GM12878 (cell line): ENCODE results near the gene EXOC7. TPM values are rescaled to one million over a fixed set of nuclear protein-coding genes. Genes with fewer than 3 reads are reported as not detected.

Experiments used
- ATAC-seq: fragments of 200-7000 bp; cut with Tn5 transposase; 3 replicates; pipeline ENCODE4 v1.9.1; 2020; ENCODE audit warnings: mild to moderate bottlenecking, moderate library complexity
- BruUV-seq: library from RNA; stranded (reverse); fragments of 400-500 nt; replicated peaks from 2 replicates; lab custom pipeline; 2021; lab: Mats Ljungman, UMichigan
- CTCF ChIA-PET: fragments of 300-600 bp; sonication (Branson Sonifier 250); formaldehyde crosslinking; extraction: SDS; loops from one replicate; lab custom pipeline; 2021; ENCODE audit warnings: inconsistent platforms; lab: Yijun Ruan, JAX
- POLR2A ChIA-PET: fragments of 350-600 bp; formaldehyde crosslinking; extraction: SDS; loops from one replicate; lab custom pipeline; 2021; ENCODE audit warnings: inconsistent platforms; lab: Charles Lee
- RAD21 ChIA-PET: fragments of 300-600 bp; sonication (Branson Sonifier 250); formaldehyde crosslinking; loops from one replicate; lab custom pipeline; 2023; ENCODE audit warnings: antibody characterized with exemption; ENCODE audit not compliant: unreplicated experiment; lab: Charles Lee
- SMC1A ChIA-PET: fragments of 300-600 bp; sonication (Branson Sonifier 250); formaldehyde crosslinking; loops from one replicate; lab custom pipeline; 2023; ENCODE audit not compliant: unreplicated experiment, uncharacterized antibody; lab: Charles Lee
- DNase-seq: peaks from one replicate; pipeline ENCODE4 v3.0.0-alpha.2; 2011; ENCODE audit warnings: low read depth, low spot score
- FAIRE-seq: peaks from 3 replicates; lab custom pipeline; 2011; peaks lifted over from hg19 to GRCh38; lab: Jason Lieb, UNC
- H2AFZ ChIP-seq: 2 replicates; pipeline ENCODE4 v1.6.0; 2011; ENCODE audit warnings: low read depth, low read length, control low read depth; ENCODE audit not compliant: control insufficient read depth
- H3K27ac ChIP-seq: 2 replicates; pipeline ENCODE4 v1.5.1; 2011; ENCODE audit warnings: control low read depth; ENCODE audit not compliant: control insufficient read depth, insufficient read depth
- H3K27me3 ChIP-seq, 2 experiments: replicated peaks in 1 of 2; 2 replicates each; pipeline versions ENCODE4 v1.6.0 to v1.6.1; 2011; ENCODE audit warnings: low read length in 1 of 2; ENCODE audit not compliant: control insufficient read depth in 2 of 2, insufficient read depth in 2 of 2
- H3K36me3 ChIP-seq, 2 experiments: 2 replicates each; pipeline ENCODE4 v1.5.1; 2011; ENCODE audit warnings: low read length in 1 of 2; ENCODE audit not compliant: control insufficient read depth in 2 of 2, insufficient read depth in 2 of 2
- H3K4me1 ChIP-seq: 2 replicates; pipeline ENCODE4 v1.6.1; 2011; ENCODE audit warnings: mild to moderate bottlenecking, low read length, moderate library complexity, mixed read lengths; ENCODE audit not compliant: control insufficient read depth, insufficient read depth
- H3K4me2 ChIP-seq: 2 replicates; pipeline ENCODE4 v1.6.0; 2011; ENCODE audit warnings: control low read depth; ENCODE audit not compliant: control insufficient read depth, insufficient read depth
- H3K4me3 ChIP-seq: fragments of 200-600 bp; sonication (generic); 2 replicates; pipeline ENCODE4 v1.5.1; 2016
- H3K79me2 ChIP-seq: 2 replicates; pipeline ENCODE4 v1.6.0; 2011; ENCODE audit warnings: low read length; ENCODE audit not compliant: control insufficient read depth, insufficient read depth
- H3K9ac ChIP-seq: 2 replicates; pipeline ENCODE4 v1.8.0; 2011; ENCODE audit warnings: low read length, control low read depth, mixed read lengths; ENCODE audit not compliant: control insufficient read depth, insufficient read depth
- H3K9me3 ChIP-seq: replicated peaks from 3 replicates; pipeline ENCODE4 v1.5.1; 2011; ENCODE audit warnings: mild to moderate bottlenecking, low read length; ENCODE audit not compliant: control insufficient read depth, insufficient read depth
- H4K20me1 ChIP-seq: 2 replicates; pipeline ENCODE4 v1.6.0; 2011; ENCODE audit not compliant: control insufficient read depth, insufficient read depth
- RAD21 ChIP-seq: IDR thresholded peaks from 2 replicates; pipeline ENCODE4 v1.6.1; 2011; ENCODE audit warnings: mild to moderate bottlenecking, low read depth, low read length, moderate library complexity; ENCODE audit not compliant: insufficient read depth
- SMC3 ChIP-seq: IDR thresholded peaks from 2 replicates; pipeline ENCODE4 v1.6.1; 2011; ENCODE audit warnings: low read length, improper control_type of control experiment, borderline replicate concordance
- WGBS: methylation state at CpG from one replicate; pipeline ENCODE4 v1.1.6; 2016; ENCODE audit warnings: low lambda C conversion rate; ENCODE audit not compliant: insufficient replicate concordance, insufficient coverage; ENCODE audit errors: missing lambda C conversion rate; 5-methylcytosine and 5-hydroxymethylcytosine counted together
- in situ Hi-C: fragments of 300-500 bp; cut with MboI; formaldehyde crosslinking; loops from 9 replicates; pipeline ENCODE4 v1.14.3; 2018; ENCODE audit warnings: mixed read lengths
- intact Hi-C: fragments of 100-400 bp; cut with micrococcal nuclease; formaldehyde crosslinking; loops from one replicate; pipeline ENCODE4 v1.14.2; 2022; ENCODE audit not compliant: unreplicated experiment
- polyA plus RNA-seq, 11 experiments: library from polyadenylated mRNA; depleted of rRNA in 4 of 11; unstranded in 6 of 11; stranded (reverse) in 5 of 11; fragments of >200 nt; fragmentation: Nextera tagmentation in 4 of 11; fragmentation: Illumina TruSeq in 1 of 11; extraction: Ambion mirVana in 4 of 11; extraction: Trizol in 1 of 11; gene quantifications; 1 replicate in 1 of 11; 2 replicates in 10 of 11; pipeline versions ENCODE4 v1.2.1 to v1.2.3, GENCODE V29; 2011 to 2016; ENCODE audit warnings: inconsistent platforms in 2 of 11, missing spikeins in 2 of 11, low read depth in 1 of 11
- total RNA-seq, 4 experiments: library from RNA; depleted of rRNA in 3 of 4; stranded (reverse); fragments of >200 nt in 3 of 4; fragmentation: Illumina TruSeq in 1 of 4; extraction: Trizol in 1 of 4; gene quantifications; 2 replicates each; pipeline versions ENCODE4 v1.2.1 to v1.2.3, GENCODE V29; 2013 to 2021
- TF ChIP-seq, protein P1 (sequence below): fragments of 450-650 bp; IDR thresholded peaks from 2 replicates; pipeline ENCODE4 v1.6.1; 2017; ENCODE audit warnings: mild to moderate bottlenecking
- TF ChIP-seq, protein P2 (sequence below), 3 experiments: IDR thresholded peaks in 2 of 3; conservative IDR thresholded peaks in 1 of 3; 2 replicates each; pipeline ENCODE4 v1.5.1; 2011; ENCODE audit warnings: low read depth in 3 of 3, low read length in 3 of 3, mild to moderate bottlenecking in 3 of 3, control low read depth in 2 of 3, moderate library complexity in 2 of 3, inconsistent platforms in 1 of 3, mixed read lengths in 1 of 3; ENCODE audit not compliant: control insufficient read depth in 2 of 3, insufficient read depth in 1 of 3; ENCODE audit errors: extremely low read depth in 1 of 3
- TF ChIP-seq, protein P3 (sequence below): fragments of 450-650 bp; IDR thresholded peaks from 2 replicates; pipeline ENCODE4 v1.6.1; 2018; ENCODE audit warnings: mild to moderate bottlenecking, low read depth, moderate library complexity; ENCODE audit not compliant: partially characterized antibody

The EXOC7 gene
- total and polyA plus RNA-seq, 10 of the 15 experiments (the other 5 are each of a cell fraction or from before 2014, with no cell fraction given) = 18.8 to 71.3 (median 48.2) TPM

GRCh38 chr17:76123749-76124581 lies 20.4 kb upstream of the EXOC7 start:
- Histone ChIP-seq H3K9me3 (no peaks in the 10 kb centered on the region), H2AFZ (no peak overlapping the region), H3K9ac (no peak overlapping the region)
- no peak for FAIRE-seq
- 51% methylated on average over 9 of the region's 9 CpGs for whole genome bisulfite sequencing
- TF ChIP-seq, protein P1, sequence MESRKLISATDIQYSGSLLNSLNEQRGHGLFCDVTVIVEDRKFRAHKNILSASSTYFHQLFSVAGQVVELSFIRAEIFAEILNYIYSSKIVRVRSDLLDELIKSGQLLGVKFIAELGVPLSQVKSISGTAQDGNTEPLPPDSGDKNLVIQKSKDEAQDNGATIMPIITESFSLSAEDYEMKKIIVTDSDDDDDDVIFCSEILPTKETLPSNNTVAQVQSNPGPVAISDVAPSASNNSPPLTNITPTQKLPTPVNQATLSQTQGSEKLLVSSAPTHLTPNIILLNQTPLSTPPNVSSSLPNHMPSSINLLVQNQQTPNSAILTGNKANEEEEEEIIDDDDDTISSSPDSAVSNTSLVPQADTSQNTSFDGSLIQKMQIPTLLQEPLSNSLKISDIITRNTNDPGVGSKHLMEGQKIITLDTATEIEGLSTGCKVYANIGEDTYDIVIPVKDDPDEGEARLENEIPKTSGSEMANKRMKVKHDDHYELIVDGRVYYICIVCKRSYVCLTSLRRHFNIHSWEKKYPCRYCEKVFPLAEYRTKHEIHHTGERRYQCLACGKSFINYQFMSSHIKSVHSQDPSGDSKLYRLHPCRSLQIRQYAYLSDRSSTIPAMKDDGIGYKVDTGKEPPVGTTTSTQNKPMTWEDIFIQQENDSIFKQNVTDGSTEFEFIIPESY = no peak
- TF ChIP-seq SMC3 = 0 out of 2 replicates have a peak, but pooled peaks have one; percentile 5
- TF ChIP-seq, protein P2, sequence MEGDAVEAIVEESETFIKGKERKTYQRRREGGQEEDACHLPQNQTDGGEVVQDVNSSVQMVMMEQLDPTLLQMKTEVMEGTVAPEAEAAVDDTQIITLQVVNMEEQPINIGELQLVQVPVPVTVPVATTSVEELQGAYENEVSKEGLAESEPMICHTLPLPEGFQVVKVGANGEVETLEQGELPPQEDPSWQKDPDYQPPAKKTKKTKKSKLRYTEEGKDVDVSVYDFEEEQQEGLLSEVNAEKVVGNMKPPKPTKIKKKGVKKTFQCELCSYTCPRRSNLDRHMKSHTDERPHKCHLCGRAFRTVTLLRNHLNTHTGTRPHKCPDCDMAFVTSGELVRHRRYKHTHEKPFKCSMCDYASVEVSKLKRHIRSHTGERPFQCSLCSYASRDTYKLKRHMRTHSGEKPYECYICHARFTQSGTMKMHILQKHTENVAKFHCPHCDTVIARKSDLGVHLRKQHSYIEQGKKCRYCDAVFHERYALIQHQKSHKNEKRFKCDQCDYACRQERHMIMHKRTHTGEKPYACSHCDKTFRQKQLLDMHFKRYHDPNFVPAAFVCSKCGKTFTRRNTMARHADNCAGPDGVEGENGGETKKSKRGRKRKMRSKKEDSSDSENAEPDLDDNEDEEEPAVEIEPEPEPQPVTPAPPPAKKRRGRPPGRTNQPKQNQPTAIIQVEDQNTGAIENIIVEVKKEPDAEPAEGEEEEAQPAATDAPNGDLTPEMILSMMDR (IDR thresholded peaks at IDR 0.05 in 2 of 3, conservative IDR thresholded peaks at IDR 0.05 in 1 of 3; ENCODE audit: control insufficient read depth in 2 of 3, extremely low read depth in 1 of 3, insufficient read depth in 1 of 3, low read depth in 3 of 3, low read length in 3 of 3) = peak in 1 of 3 experiments; percentile 25; a peak in 2 of 6 replicates
- TF ChIP-seq, protein P3, sequence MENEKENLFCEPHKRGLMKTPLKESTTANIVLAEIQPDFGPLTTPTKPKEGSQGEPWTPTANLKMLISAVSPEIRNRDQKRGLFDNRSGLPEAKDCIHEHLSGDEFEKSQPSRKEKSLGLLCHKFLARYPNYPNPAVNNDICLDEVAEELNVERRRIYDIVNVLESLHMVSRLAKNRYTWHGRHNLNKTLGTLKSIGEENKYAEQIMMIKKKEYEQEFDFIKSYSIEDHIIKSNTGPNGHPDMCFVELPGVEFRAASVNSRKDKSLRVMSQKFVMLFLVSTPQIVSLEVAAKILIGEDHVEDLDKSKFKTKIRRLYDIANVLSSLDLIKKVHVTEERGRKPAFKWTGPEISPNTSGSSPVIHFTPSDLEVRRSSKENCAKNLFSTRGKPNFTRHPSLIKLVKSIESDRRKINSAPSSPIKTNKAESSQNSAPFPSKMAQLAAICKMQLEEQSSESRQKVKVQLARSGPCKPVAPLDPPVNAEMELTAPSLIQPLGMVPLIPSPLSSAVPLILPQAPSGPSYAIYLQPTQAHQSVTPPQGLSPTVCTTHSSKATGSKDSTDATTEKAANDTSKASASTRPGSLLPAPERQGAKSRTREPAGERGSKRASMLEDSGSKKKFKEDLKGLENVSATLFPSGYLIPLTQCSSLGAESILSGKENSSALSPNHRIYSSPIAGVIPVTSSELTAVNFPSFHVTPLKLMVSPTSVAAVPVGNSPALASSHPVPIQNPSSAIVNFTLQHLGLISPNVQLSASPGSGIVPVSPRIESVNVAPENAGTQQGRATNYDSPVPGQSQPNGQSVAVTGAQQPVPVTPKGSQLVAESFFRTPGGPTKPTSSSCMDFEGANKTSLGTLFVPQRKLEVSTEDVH = no peak
- TF ChIP-seq RAD21 = 0 out of 2 replicates have a peak, but pooled peaks have one; percentile 9
- TF ChIP-seq, all 136 proteins: peak for 3
- H3K36me3 ChIP-seq = no peaks in the 10 kb centered on the region
- in situ Hi-C loops = loop anchor here (5.0 kb wide), 1 partner anchor 158 kb away; no protein-coding TSS in a partner anchor
- H3K27ac ChIP-seq = no peak overlapping the region
- DNase-seq = no peak
- H3K4me3 ChIP-seq = no peak overlapping the region
- H4K20me1 ChIP-seq = no peaks in the 10 kb centered on the region
- peak; percentile 19 for ATAC-seq
- BruUV-seq = no TSS peak
- peaks cover 6% of the 10 kb centered on the region for H3K4me1 ChIP-seq
- ChIA-PET POLR2A (interaction anchor here (0.8 to 1.1 kb wide), 3 partner anchors 56 to 156 kb away, joined by 3 to 4 read pairs (median 3); no protein-coding TSS in a partner anchor), CTCF (interaction anchor here (1.0 to 18.3 kb wide), 15 partner anchors 17 to 175 kb away, joined by 3 to 316 read pairs (median 6); partner anchors contain the start of gene FOXJ1), SMC1A (interaction anchor here (0.7 to 9.0 kb wide), 11 partner anchors 21 to 176 kb away, joined by 3 to 77 read pairs (median 9); no protein-coding TSS in a partner anchor), RAD21 (interaction anchor here (0.7 to 9.9 kb wide), 12 partner anchors 27 to 175 kb away, joined by 3 to 149 read pairs (median 5); no protein-coding TSS in a partner anchor)
- intact Hi-C loops = loop anchor here (10.0 kb wide), 1 partner anchor 261 kb away; the partner anchor contains the start of gene SPHK1
- no peaks in the 10 kb centered on the region for H3K27me3 ChIP-seq
- H3K4me2 ChIP-seq = no peak overlapping the region
- H3K79me2 ChIP-seq = no peaks in the 10 kb centered on the region
